Thymus (tissue), 14 donors: ENCODE measurements around the gene TAOK3. TPM values are rescaled to one million over a fixed set of nuclear protein-coding genes. Genes with fewer than 3 reads are reported as not detected.
A peak's percentile ranks its signal among the peaks of the same experiment; 100 is the strongest.
"Not testable (repeated sequence)": the region's sequence is repeated elsewhere in the genome, so short reads cannot be mapped to it uniquely, and the experiment has no call there.

Experiments
- DNase-seq, 9 donors: peaks; one replicate each; pipeline ENCODE4 v3.0.0-alpha.2; 2013; ENCODE audit warnings: low spot score in 9 of 9, low read depth in 6 of 9, missing footprints in 1 of 9
- H3K27ac ChIP-seq, 2 donors: one replicate each; pipeline ENCODE4 v1.5.1; 2013; ENCODE audit warnings: control low read depth in 1 of 2, low read depth in 1 of 2, low read length in 1 of 2, mild to moderate bottlenecking in 1 of 2, moderate library complexity in 1 of 2
- H3K27me3 ChIP-seq, 2 donors: one replicate each; pipeline ENCODE4 v1.5.1; 2013; ENCODE audit warnings: low read length in 1 of 2; ENCODE audit not compliant: control insufficient read depth in 2 of 2, insufficient read depth in 1 of 2
- H3K36me3 ChIP-seq, 2 donors: one replicate each; pipeline ENCODE4 v1.5.1; 2013; ENCODE audit warnings: low read length in 1 of 2, mild to moderate bottlenecking in 1 of 2, moderate library complexity in 1 of 2; ENCODE audit not compliant: control insufficient read depth in 2 of 2, insufficient read depth in 2 of 2
- H3K4me1 ChIP-seq, 2 donors: one replicate each; pipeline ENCODE4 v1.5.1; 2013; ENCODE audit warnings: low read length in 2 of 2; ENCODE audit not compliant: control insufficient read depth in 2 of 2, insufficient read depth in 2 of 2
- H3K4me3 ChIP-seq, 2 donors: one replicate each; pipeline ENCODE4 v1.5.1; 2013; ENCODE audit warnings: low read length in 2 of 2, control low read depth in 1 of 2, mild to moderate bottlenecking in 1 of 2
- H3K9me3 ChIP-seq, 2 donors: one replicate each; pipeline ENCODE4 v1.5.1; 2013; ENCODE audit warnings: low read length in 1 of 2, mild to moderate bottlenecking in 1 of 2; ENCODE audit not compliant: control insufficient read depth in 2 of 2, insufficient read depth in 1 of 2
- WGBS: extraction: QIAGEN DNeasy Blood & Tissue Kit; methylation state at CpG from one replicate; pipeline ENCODE4 v1.1.7; 2013; 5-methylcytosine and 5-hydroxymethylcytosine counted together
- long read RNA-seq, 10 donors: transcript quantifications; one replicate each; lab custom pipeline, GENCODE V29; 2026
- polyA plus RNA-seq: library from polyadenylated mRNA; stranded (reverse); fragments of 200-250 nt; gene quantifications from one replicate; pipeline ENCODE4 v1.2.3, GENCODE V29; 2013
- total RNA-seq: library from RNA; stranded (reverse); fragments of 120-200 nt; gene quantifications from one replicate; pipeline ENCODE4 v1.2.4, GENCODE V29; 2013
- donor health status: healthy.

Gene TAOK3
- total RNA-seq, result 35.4 TPM
- polyA plus RNA-seq, result 16.8 TPM
- long read RNA-seq, donor 1, result 0 reads
- long read RNA-seq, donor 2, result 0 reads
- long read RNA-seq, donor 3, full-length matches to known transcripts, result 6 of 23 reads
- long read RNA-seq, donor 3, partial matches to known transcripts, result 17 of 23 reads
- long read RNA-seq, donor 3, other reads (novel, unspliced or antisense), result 0 of 23 reads
- long read RNA-seq, donor 4, full-length matches to known transcripts, result 2 of 2 reads
- long read RNA-seq, donor 4, partial matches to known transcripts, result 0 of 2 reads
- long read RNA-seq, donor 4, other reads (novel, unspliced or antisense), result 0 of 2 reads
- long read RNA-seq, donor 5, full-length matches to known transcripts, result 6 of 15 reads
- long read RNA-seq, donor 5, partial matches to known transcripts, result 9 of 15 reads
- long read RNA-seq, donor 5, other reads (novel, unspliced or antisense), result 0 of 15 reads
- long read RNA-seq, donor 6, full-length matches to known transcripts, result 1 of 1 reads
- long read RNA-seq, donor 6, partial matches to known transcripts, result 0 of 1 reads
- long read RNA-seq, donor 6, other reads (novel, unspliced or antisense), result 0 of 1 reads
- long read RNA-seq, donor 7, full-length matches to known transcripts, result 3 of 8 reads
- long read RNA-seq, donor 7, partial matches to known transcripts, result 0 of 8 reads
- long read RNA-seq, donor 7, other reads (novel, unspliced or antisense), result 5 of 8 reads
- long read RNA-seq, donor 8, full-length matches to known transcripts, result 3 of 3 reads
- long read RNA-seq, donor 8, partial matches to known transcripts, result 0 of 3 reads
- long read RNA-seq, donor 8, other reads (novel, unspliced or antisense), result 0 of 3 reads
- long read RNA-seq, donor 9, full-length matches to known transcripts, result 10 of 10 reads
- long read RNA-seq, donor 9, partial matches to known transcripts, result 0 of 10 reads
- long read RNA-seq, donor 9, other reads (novel, unspliced or antisense), result 0 of 10 reads
- long read RNA-seq, donor 10, partial matches to known transcripts, result 14 of 19 reads
- long read RNA-seq, donor 10, other reads (novel, unspliced or antisense), result 0 of 19 reads

DNA sequence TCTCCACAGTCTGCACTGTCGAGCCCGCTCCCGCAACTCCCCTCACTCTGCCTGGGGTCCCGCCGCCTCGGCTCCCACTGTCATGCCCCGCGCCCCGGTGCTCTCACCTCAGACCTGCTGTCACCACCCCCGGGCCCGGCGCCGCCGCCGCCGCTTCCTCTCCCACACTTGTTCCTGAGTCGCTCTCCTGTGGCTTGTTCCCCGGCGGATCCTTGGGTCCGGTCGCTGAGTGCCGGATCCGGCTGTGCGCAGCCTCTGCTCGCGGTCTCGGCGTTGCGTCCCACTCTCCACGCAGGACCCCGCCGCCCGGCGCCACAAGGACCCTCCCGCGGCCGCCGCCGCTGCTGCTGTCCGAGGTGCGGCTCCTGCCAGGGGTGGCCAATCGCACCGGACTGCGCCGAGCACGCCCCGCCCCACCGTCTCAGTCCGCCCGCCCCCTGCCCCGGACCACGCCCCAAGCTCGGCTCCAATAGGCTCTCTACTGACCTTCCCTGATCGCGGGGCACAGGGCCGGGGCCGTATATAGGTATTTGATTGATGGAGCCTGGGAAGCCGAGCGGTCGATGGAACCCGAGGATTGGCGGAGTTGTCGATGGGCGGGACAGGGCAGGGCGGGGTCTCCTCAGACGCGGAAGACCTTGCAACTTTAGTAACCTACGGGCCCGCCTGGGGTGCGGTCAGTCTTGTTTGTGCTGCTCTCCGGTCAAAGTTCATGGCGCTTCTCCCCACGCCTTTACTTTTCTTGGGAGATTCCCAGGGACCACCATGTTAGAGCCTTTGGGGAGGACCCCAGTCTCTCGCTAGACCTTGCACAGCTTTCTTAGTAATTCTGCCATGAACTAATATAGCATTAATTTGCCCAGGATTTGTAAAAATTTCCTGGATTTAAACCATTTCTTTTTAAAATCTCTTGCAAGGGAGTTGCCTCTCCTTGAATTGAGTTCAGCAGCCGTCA, at the start of gene TAOK3:
Gene TAOK3 (minus strand): TSS at position 367 of the 955 bp plus-strand sequence. CDS start 117,340 bp downstream, outside the sequence.
- Histone ChIP-seq H3K4me3 (peak within 1 kb of the TSS; percentile 77 to 91), H3K36me3 (no peaks in the 10 kb centered on the region), H3K27ac (peak within 1 kb of the TSS; percentile 70 to 88), H3K4me1 (peaks cover 25 to 27% of the 10 kb centered on the region in 2 donors), H3K27me3 (peaks cover 11 to 26% of the 10 kb centered on the region in 2 donors), H3K9me3 (no peaks in the 10 kb centered on the region)
- peak; percentile 86 to 98 (median 95) for DNase-seq
- WGBS, result under 1% methylated on average over 75 of the region's 75 CpGs

GRCh38 chr12:118420673-118421072, 48.0 kb upstream of the TAOK3 start:
- H3K9me3 ChIP-seq, result no peaks in the 10 kb centered on the region
- no peaks in the 10 kb centered on the region for H3K27me3 ChIP-seq
- DNase-seq, result no peak
- no peak overlapping the region for H3K27ac ChIP-seq
- H3K4me1 ChIP-seq, result no peaks in the 10 kb centered on the region
- H3K36me3 ChIP-seq, result peaks cover 8 to 9% of the 10 kb centered on the region in 2 donors
- no peak overlapping the region for H3K4me3 ChIP-seq
- 98% methylated on average over 3 of the region's 3 CpGs for WGBS

DNA sequence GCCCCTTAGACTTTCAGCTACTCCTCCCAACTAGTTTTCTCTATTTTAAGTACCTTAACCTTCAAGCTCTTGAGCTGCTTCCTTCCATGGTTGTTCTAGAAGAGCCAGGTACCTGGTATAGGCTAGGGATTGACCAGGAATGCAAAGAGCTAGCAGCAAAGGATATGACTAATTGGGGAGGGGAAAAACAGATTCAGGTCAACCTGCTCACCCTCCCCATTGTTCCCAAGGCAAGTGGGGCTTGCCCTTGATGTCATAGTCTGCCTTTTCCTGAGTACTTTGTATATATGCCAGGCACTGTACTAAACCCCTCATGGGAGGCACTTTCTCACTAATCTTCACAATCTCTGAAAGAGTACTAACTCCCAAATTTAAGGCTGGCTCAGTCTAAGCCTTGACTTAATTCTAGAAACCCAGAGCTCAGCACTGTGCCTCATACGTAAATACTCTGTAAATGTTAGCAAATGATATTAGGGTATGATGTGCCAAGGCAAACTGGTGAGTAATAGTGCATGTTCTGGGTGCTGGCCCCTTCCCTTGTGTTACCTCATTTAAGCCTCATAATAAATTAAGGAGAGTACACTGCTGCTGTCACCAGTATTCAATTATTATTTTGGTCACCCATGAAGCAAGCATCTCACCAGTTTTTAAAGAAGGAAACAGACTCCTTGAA, 45.8 kb upstream of the TAOK3 start:
- Histone ChIP-seq H3K4me3 (no peak overlapping the region), H3K36me3 (peaks cover 18 to 29% of the 10 kb centered on the region in 2 donors), H3K4me1 (no peaks in the 10 kb centered on the region), H3K27me3 (no peaks in the 10 kb centered on the region), H3K9me3 (no peaks in the 10 kb centered on the region), H3K27ac (no peak overlapping the region)
- no peak for DNase-seq
- WGBS, result 99% methylated on average over 1 of the region's 1 CpG

- Histone ChIP-seq H3K36me3 (peaks cover 21 to 34% of the 10 kb centered on the region in 2 donors), H3K27me3 (no peaks in the 10 kb centered on the region), H3K4me1 (no peaks in the 10 kb centered on the region), H3K4me3 (no peak overlapping the region), H3K9me3 (no peaks in the 10 kb centered on the region), H3K27ac (no peak overlapping the region)
- no peak for DNase-seq
- 97% methylated on average over 3 of the region's 3 CpGs for WGBS
Measured at GRCh38 chr12:118417942-118418341, 45.2 kb upstream of the TAOK3 start.

DNA sequence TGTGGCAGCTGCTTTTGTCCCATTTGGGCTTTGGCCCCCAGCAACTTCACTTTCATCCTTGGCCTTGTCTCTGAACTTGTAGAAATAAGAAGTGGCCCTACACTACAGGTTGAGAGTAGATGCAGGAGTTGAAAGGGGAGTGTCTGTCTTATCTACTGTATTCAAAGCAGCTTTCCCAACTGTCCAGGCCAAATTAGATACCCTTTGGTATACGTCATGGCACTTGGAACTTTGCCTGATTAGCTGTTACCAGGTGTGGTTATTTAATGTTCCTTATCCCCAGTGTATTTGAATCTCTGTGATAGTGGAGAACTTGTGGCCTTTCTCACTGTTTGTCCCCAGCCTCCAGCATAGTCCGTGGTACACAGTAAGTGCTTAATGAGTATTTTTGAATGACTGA, 37.1 kb upstream of the TAOK3 start:
- H3K27me3 ChIP-seq, result no peaks in the 10 kb centered on the region
- H3K4me3 ChIP-seq, result no peak overlapping the region
- peaks cover 0 to 4% of the 10 kb centered on the region in 2 donors for H3K9me3 ChIP-seq
- peaks cover 49 to 52% of the 10 kb centered on the region in 2 donors for H3K36me3 ChIP-seq
- no peak for DNase-seq
- WGBS, result over 99% methylated on average over 2 of the region's 2 CpGs
- H3K27ac ChIP-seq, result no peak overlapping the region
- peaks cover 0 to 2% of the 10 kb centered on the region in 2 donors for H3K4me1 ChIP-seq

- H3K4me1 ChIP-seq, H3K9me3 ChIP-seq, H3K4me3 ChIP-seq, H3K27me3 ChIP-seq, H3K27ac ChIP-seq, DNase-seq: not testable (repeated sequence)
- H3K36me3 ChIP-seq, result peaks cover 42 to 49% of the 10 kb centered on the region in 2 donors
- WGBS, result 97% methylated on average over 8 of the region's 8 CpGs
Measured at GRCh38 chr12:118408241-118408640, 35.5 kb upstream of the TAOK3 start.

- H3K27me3 ChIP-seq, result no peaks in the 10 kb centered on the region
- H3K36me3 ChIP-seq, result peaks cover 29 to 47% of the 10 kb centered on the region in 2 donors
- H3K4me3 ChIP-seq, result no peak overlapping the region
- 48% methylated on average over 4 of the region's 4 CpGs for WGBS
- no peak overlapping the region for H3K27ac ChIP-seq
- no peaks in the 10 kb centered on the region for H3K9me3 ChIP-seq
- peak in 8 of 9 donors; percentile 10 to 69 (median 39) for DNase-seq
- no peaks in the 10 kb centered on the region for H3K4me1 ChIP-seq
Measured at GRCh38 chr12:118404876-118405521, 32.3 kb upstream of the TAOK3 start.
